Activated gamma-delta T cell treated with anti-CD3 and anti-CD28 coated beads, Interleukin-2, amount 50 U/mL, for 16 hours (primary cell): ENCODE measurements around the gene NR1H3.

Experiments used
- DNase-seq: peaks from one replicate; pipeline ENCODE4 v3.0.0-alpha.2; 2020; ENCODE audit warnings: low read depth

The NR1H3 gene

DNA sequence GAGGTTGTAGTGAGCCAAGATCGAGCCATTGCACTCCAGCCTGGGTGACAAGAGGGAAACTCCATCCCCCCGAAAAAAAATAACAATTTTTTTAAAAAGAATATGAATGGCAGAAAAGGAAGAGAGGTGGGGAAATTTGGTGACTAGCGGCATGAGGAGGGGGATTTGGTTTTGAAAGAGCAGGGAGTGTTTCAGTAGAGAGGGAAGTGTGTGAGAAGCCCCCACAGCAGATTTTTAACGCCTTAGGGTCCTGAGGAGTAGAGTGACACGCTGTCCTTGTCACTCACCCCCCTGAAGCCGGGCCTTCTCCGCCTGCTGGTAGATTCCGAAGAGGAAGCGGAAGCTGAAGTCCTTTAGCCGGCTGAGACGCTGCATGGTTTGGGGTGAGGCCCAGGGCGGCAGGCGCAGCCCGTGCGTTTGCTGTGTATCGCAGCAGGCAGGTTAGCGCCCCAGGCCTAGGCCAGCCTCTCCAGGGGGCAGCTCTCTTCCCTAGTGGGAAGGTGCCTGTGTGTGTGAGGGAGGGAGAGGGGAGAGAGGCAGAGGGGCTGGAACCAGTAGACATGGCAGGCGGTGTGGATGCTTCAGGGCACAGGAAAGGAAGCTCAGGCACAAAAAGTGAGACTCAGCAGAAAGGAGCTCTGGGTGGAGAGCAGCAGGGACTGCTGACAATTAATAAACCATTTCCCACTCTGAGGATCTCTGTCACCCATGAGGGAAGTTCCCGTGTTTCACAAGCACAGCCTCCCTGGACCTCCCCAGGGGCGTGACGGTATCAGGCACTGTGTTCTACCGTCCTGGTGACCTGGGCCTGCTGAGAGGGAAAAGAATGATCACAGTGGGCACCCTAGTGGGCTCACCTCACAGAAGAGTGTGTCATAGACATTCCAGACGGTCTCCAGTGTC, 13.1 kb upstream of the NR1H3 start:
- no peak for DNase-seq

DNA sequence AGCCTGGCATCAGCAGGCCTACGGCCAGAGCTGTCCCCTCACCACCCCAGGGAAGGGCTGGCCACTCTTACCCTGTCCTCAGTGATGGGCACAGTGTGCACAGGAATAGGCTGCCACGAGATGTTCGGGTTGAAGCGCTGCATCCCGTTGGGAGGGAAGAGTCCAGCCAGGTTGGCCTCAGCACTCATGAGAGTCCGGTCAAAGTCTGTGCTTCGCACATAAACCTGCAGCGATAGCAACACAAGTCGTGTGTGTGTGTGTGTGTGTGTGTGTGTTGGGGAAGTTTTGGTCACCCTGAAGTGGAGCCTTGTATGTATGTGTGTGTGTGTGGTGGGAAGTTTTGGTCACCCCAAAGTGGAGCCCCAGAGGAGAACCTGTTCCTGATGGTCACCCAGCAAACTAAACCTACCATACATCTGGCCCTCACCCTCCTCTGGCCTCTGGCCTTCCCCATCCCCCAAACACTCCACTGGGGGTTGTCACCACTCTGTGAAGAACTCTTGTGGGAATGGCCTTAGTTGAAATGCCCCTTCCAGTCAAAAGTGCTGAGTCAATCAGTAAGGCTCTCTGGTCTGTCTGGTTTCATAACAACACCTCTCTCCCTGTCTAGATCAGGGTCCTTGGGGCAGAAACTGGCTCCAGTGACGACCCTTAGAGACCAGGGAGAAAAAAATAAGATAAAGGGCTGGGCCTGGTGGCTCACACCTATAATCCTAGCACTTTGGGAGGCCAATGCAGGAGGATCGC, 12.0 kb upstream of the NR1H3 start:
- no peak for DNase-seq

DNA sequence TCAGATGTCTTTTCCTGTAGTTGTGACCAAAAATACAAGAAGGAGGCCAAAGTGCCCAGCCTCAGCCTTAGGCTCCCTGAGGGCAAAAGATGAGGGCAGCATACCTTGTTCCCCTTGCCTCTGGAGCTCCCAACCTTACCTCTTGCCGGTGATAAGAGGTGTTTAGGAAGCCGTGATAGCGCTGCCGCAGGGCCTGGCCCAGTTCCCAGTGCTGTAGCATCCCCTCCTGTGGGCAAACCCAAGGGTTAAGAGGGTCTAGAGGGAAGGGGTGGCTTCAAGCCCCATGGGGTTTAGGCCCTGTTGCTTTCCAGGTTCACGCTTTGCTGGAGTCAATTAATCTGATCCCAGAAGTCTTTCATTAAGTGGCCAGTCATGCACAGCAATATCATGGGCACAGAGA, 10.3 kb upstream of the NR1H3 start:
- no peak for DNase-seq

DNA sequence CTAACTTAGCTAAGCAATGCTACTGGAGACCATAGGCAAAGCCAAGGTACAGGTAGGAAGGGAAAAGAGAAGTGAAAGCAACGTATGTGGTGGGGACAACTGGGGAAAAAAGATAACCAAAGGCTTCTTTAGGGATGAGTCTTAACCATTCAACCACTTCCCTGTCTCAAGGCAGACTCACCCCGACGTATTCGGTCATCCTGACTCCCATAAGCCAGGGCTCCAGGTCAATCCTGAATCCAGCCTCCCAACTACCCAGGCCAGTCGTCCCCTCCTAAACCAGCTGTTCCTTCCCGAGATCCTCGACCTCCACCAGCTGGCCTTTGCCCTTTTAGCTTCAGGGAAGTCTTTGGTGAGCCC, 9.5 kb upstream of the NR1H3 start:
- DNase-seq: no peak

- peak; percentile 79 for DNase-seq
Observed at GRCh38 chr11:47248664-47249377, 9.0 kb upstream of the NR1H3 start, which contains the start of gene ACP2. TSS of gene ACP2 (minus strand) at chr11:47248814. CDS start at chr11:47248789, 25 bp downstream.

GRCh38 chr11:47249378-47249715, 8.4 kb upstream of the NR1H3 start:
- no peak for DNase-seq

DNA sequence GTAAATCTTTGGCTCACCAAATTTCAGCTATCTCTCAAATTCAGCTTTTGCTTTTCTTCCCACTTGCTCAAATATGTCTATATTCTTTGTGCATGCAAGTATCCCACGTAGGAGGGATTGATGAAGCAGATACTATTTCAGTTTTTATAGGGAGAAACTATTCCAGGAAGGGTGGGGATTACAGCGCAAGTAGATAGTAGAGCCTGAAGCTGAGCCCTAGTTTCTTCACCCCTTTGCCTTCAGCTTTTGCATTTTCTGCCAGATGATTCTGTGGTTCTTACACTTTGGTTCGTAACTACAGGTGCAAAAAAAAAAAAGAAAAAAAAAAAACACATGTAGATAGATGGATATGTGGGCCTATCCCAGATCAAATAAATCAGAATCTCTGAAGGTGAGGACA, 6.0 kb upstream of the NR1H3 start:
- no peak for DNase-seq

GRCh38 chr11:47253660-47254059, 4.1 kb upstream of the NR1H3 start:
- no peak for DNase-seq

GRCh38 chr11:47254386-47254785, 3.4 kb upstream of the NR1H3 start:
- DNase-seq: no peak

DNA sequence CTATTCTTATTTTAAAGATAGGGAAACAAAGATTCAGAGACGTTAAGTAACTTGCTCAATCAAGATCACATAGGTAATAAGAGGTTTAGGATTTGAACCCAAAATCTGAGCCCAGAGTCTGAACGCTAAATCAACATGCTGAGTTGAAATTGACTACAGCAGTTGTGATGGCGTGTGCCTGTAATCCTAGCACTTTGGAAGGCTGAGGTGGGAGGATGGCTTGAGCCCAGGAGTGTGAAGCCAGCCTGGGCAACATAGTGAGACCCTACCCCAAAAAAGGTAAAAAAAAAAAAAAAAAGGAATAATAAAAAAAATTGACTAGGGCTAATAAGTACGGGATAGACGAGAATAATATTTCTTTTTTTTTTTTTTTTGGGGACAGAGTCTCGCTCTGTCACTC, 1.4 kb upstream of the NR1H3 start:
- DNase-seq: no peak

DNA sequence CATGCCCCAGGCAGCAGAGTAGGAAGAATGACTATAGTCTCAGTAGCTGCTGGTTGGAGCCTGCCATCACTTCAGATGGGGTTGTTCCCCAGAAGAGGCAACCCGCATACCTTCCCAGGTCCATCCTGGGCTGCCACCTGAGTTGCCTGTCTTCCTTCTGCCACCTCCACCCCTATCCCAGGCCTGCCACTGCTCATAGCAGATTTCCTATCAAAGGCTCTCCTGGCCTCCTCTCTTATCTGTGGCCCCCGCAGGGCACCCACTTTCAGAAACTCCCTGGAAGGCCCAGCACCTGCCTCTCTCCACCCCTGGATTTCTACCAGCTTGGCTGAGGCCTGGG, 649 bp upstream of the NR1H3 start:
- DNase-seq: no peak

DNA sequence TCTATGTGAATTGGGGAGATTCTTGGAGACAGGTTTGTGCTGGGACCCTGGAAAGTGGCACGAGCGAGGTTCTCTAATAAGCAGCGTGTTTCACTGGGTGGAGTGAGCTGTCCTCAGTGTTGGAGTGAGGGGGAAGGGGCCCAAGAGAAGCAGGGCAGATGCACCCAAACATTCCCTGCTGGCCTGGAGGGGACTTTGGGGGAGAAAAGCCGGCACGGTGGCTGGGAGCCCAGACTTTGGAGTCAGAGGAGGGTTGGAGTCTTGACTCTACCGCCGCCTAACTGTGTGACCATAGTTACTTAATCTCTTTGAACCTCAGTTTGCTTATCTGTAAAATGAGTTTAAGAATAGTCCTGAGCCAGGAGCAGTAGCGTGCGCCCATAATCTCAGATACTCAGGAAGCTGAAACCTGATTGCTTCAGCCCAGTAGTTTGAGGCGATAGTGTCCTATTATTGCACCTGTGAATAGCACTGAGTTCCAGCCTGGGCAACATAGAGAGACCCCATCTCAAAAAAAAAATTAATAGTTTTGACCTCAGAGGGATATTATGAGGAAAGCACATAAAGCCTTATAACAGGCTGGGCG, 614 bp downstream of the NR1H3 start:
- DNase-seq: no peak

DNA sequence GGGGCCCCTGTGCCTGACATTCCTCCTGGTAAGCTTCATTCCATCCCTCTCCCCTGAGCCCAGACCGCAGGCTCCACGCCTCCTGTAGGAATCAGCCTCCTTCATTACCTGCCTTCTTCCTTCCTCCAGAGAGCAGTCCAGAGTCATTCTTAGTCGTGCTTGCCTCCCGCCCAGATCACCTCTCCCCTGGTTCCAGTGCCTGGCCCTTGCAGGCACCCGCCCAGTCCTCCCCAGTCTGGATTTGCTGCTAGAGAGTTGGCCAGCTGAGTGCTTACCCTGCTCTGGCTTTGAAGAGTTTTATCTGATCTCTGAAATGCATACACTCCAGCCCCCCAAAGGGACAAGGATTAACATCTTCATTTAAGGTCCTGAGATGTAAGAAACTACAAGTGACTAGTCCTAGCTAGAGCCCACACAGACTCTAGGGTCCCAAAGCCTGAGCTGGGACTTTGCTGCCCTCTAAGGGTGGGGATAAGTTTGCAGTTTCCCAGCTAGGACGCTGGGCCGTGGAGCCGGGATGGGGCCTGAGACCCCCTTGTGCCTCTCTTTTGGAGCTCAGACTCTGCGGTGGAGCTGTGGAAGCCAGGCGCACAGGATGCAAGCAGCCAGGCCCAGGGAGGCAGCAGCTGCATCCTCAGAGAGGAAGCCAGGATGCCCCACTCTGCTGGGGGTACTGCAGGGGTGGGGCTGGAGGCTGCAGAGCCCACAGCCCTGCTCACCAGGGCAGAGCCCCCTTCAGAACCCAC, 1.6 kb downstream of the NR1H3 start:
- DNase-seq: no peak

GRCh38 chr11:47260366-47260765, 2.6 kb downstream of the NR1H3 start:
- DNase-seq: no peak

DNA sequence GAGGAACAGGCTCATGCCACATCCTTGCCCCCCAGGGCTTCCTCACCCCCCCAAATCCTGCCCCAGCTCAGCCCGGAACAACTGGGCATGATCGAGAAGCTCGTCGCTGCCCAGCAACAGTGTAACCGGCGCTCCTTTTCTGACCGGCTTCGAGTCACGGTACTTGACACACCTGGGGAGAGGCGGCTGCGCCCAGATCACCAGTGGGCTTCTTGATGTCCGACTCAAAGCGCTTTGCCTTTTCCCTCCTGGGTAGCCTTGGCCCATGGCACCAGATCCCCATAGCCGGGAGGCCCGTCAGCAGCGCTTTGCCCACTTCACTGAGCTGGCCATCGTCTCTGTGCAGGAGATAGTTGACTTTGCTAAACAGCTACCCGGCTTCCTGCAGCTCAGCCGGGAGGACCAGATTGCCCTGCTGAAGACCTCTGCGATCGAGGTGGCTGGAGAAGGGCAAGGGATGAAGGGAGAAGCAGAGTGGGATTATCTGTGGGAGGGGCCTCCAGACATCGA, 3.5 kb downstream of the NR1H3 start:
- no peak for DNase-seq

GRCh38 chr11:47264119-47264518, 6.3 kb downstream of the NR1H3 start:
- DNase-seq: no peak

DNA sequence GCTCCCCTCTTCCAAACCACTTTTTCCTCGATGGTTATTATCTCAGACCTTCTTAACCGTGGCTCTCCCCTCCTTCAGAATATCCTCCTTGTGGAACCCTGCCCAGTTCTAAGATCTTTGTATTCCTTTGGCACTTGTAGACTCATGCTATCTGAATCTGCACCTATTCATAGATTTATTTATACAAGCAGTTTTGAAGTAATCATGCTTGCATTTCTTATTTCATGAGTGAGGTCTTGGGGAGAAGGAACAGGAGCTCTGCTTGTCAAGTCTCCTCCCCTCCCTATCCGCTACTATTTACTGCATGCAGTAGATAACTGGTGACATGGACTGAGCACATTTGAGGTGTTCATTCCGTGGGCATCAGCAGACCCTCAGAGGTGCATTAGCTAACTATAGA, 6.7 kb downstream of the NR1H3 start:
- DNase-seq: no peak

DNA sequence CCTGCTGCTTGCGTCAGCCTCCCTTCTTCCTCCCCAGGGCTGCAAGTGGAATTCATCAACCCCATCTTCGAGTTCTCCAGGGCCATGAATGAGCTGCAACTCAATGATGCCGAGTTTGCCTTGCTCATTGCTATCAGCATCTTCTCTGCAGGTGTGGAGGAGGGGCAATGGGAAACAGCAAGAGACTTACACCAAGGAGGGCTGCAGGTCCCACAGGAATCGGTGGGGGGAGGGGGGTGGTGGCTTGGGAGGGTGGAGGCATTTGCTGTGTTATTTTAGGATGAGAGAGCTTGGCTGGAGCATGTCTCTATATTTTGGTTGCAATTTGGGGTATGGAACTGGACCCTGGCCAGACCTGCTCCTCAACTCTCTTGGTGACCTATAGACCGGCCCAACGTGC, 10.1 kb downstream of the NR1H3 start:
- no peak for DNase-seq

- no peak for DNase-seq
Observed at GRCh38 chr11:47268448-47269001, 10.7 kb downstream of the NR1H3 start.

GRCh38 chr11:47269002-47269828, 11.4 kb downstream of the NR1H3 start:
- DNase-seq: peak; percentile 75
